Measurements from ENCODE around the gene POU3F1.

POU3F1 gene

DNA sequence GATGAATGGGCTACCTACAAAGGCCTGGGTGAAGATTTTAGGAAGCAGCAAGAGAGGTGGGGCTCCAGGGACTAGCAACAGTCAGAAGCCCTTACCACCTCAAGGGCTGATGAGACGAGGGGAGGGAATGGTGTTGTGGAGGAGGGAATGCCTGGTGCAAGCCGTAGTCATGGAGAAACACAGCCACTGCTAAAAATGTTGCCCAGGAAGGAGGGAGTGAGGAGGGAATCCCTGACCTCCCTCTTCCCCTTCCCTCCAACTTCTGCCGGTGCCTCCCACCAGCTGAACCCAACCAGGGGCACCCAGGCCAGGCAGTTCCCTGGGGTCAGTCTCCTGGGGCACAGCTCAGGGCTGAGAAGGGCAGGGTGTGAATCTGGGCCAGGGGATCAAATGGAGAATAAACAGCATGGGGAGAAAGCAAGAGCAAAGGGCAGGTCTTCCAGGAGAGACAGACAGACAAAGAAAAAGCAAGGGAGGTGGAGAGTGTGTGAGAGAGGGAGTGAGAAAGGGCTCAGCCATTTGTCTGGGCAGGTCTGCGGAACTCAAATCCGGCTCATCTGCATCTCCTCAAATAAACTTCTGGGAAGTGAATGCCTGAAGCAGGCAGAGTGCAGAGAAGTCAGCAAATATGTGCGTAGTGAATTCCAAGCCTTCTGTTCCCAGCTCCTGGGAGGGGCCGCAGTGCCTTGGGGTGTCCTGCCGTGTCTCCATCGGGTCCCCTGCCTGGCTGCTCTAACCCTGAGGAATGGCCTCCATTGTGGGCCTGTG, 27.1 kb upstream of the POU3F1 start:
- no peak for DNase-seq

DNA sequence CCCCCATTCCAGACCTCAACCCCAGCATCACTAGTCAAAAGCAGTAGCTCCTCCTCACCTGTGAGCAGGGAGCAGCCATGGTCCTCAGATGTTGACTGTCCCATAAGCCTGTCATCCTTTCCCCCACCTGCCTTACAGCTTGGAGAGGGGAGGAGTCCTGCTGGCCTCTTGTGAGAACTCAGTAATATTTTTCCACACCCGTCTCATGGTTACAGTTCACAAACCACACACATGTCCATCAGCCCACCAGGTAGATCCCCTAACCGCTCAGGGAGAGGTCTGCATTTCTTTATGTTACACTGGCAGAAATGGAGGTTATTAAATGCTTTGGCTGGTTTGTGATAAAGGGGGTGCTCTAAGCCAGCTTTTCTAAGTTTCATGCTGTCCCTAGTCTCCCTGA, 26.3 kb upstream of the POU3F1 start:
- no peak for DNase-seq

DNA sequence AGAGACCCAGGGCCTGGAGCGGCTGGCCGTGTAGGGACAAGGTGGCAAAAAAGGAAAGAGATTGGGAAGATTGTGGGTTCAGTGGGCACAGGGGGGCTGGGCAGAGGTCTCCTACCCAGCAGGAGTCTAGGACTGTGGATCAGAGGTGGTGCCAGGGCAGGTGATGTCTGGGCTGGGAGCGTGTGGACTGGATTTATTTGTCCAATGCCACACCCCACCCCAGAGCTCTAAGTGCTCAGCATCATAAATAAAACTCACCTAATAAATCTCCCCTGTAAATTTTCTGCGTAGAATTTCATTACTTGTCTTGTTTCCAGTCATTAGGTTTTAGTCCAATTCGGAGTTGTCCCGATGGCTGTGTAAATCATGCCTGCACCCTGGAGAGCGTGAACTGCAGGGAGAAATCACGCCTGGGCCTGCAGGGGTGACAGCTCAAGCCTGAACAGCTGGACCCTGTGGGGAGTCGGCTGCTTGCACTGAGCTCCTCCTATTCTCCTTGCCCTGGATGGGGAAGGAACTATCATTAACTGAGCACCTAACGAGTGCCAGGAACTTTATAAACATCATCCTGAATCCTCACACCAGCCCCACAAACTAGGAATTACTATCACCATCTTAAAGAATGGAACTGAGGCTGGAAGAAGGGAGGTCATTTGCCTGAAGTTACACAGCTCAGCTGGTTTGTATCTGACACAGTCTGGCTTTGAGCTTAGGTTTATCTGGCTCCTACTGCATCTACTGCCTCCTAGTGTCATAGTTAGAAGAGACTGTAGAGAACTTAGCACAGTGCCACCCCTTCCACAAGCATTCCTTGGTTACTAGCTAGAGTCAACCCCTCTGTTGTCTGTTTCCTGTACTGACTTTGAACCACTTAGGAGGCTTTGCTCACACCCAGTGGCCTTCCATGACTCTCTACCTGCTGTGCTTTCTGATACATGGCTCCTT, 25.0 kb upstream of the POU3F1 start:
- peak; percentile 10 for DNase-seq

DNA sequence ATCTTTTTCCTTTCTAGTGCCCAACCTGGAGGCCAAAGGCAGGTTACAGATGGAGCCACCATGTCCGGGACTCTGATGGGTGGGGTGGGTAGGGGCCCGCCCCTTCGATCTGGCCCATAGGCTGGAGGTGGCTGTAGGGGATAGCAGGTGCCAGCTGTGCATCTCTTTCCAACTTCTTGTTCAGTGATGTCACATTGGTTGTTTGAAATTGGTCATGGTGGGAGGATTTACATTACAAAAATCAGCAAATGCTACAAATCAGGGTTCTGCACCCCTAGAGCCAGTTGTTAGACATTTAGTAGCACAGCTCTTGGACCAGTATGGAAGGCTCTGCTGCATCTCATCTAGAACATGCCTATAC, 22.4 kb upstream of the POU3F1 start:
- DNase-seq, result no peak

DNA sequence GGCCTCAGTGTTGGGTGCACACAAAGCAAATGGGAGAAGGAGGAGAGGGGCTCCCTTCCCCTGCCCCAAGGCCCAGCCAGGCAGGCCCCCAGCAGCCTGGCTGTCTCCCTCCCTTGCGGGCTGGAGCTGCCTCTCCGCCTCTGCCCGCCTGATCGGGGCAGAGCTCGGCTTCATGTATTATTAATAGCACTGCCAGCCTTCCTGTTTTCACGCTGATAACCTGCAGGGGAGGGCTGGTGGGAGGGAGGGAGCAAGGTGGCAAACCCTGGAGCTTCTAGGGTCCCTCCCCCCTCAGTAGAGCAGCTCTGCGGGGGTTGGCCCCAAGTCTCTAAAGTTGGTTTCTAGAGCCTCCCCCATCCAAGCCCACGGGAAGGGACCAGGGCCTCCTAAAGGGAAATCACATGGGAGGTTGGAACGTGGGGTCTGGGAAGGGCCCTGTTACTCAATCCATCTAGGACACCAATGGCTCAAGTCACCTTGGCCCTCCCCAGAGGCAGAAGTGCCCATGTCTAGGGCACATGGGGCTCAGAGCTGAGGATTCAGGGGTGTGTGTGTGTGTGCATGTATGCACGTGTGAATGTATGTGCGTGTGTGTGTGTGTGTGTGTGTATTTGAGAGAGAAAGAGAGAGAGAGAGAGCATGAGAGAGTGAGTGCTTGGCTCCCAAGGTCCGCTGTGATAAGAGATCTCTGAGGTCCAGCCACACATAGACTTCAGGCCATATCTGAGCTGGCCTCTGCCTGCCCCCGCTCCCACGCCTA, 21.8 kb upstream of the POU3F1 start:
- DNase-seq, result no peak

DNA sequence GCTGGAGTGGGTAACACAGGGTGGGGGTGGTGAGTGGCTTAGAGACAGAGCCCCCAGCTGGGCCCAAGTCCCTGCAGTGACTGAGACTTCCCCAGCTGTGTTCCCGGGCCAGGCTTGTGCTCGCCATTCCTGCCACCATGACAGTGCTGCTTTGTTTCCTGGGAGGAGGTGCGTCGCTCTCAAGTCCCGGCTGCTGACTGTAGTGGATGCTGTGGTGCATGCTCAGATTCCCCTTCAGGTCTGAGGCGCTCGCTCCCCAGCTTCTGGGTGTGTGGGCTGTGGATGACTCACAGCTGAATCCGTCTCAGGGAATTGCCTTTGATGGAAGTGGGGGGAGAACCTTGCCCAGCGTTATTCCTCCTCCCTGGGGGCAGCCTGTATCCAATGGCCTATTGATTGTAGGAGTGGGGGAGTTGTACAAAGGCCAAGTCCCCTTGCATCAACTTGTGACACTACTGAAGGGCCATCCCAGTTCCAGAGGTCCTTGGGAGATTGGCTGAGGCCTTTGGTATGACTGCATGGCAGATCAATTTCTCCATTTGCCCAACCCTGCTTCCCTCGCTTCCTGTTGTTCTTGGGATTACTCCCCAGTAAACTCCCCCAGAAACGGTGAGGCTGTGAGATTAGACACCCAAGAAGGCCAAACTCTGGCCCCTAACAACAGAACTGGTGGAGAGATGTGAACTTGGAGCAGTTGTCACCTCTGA, 17.8 kb upstream of the POU3F1 start:
- no peak for DNase-seq

DNA sequence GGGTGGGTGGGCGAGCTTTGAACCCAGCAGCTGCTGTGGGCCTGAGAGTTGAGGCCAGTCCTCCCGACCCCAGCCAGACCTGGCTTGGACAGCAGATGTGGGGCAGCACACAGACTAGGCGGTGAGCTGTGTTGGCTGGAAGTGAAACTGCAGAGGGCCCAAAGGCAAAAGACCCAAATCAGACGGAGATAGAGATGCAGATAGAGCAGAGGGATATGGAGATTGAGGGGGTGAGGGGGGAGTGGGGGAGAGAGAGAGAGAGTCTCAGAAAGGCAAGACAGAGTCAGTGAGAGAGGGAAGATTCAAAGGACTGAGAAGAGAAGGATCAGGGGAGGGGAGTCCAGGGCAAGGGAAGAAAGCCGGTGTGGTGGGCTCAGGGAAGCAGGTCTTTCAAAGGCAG, 17.0 kb upstream of the POU3F1 start:
- no peak for DNase-seq

DNA sequence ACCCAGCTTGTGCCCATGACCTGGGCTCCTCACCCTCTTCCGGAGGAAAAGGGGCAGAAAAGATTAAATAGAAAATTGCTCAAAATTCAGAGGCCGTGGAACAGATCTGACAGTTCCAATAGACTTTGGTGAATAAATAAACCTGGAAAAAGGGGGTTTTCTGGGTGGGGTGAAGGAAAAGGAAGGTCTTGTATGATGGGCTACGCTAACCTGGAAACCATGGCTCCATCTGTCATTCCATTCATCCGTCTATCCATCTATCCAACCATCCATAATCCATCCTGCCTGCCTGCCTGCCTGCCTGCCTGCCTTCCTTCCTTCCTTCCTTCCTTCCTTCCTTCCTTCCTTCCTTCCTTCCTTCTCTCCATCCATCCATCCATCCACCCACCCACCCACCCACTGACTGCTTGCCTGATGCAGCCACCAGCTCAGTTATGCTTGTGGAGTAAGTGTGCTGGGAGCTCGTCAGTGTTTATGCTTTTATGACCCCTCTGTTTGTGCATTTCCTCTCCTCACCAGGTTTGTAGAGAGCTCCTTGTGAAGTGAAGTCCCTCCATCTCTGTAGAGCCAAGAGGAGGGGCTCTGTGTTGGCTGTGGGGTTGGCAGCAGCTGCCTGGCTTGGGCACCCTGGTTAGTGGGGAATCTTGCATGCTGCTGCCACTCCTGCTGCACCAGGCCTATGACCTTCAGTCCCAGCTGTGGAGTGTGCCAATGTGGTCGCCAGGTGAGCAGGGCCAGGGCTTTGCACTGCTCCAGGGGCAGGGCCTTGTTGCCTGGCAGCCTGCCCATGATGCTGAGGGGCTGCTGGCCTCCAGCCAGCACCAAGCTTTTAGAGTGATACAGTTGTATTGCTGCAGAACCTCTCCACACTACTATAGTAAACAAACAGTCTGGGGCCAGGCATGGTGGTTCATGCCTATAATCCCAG, 16.0 kb upstream of the POU3F1 start:
- DNase-seq, result no peak

DNA sequence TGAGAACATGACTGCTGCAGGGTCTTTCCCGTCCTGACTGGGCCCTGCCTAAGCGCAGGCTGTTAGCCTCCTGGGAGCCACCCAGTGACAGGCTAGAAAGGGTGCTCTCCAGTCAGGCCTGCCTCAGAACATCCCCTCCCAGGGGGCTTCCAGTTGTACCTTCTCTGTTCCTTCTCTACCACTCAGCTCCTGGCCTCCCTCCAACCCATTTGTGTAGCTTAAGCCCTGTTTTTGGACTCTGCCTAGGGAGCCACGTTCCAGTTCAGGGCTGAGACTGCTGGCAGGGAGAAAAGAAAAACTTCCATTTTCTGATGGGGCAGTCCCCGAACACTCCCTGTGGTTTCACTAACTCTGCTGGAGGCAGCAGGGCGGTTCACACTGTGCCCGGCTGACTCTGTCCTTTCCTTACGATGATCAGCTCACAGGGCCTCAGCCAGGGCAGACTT, 15.3 kb upstream of the POU3F1 start:
- DNase-seq, result no peak

DNA sequence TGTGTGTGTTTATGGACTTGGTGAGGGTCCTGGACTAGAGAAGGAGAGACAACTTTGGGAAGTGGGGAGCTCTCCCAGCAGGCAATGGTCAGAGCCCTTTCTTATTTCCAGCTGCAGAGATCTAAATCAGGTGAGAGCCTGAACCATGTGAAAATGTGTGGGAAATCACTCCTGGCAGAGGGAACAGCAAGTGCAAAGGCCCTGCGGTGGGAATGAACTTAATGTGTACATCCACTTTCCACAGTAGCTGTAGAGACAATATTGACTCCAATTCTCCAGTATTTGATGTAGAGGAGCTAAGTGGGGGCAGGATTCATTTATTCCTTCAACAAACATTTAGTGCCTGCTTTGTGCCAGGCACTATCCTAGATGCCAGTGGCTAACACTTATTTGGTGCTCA, 14.7 kb upstream of the POU3F1 start:
- DNase-seq, result no peak

DNA sequence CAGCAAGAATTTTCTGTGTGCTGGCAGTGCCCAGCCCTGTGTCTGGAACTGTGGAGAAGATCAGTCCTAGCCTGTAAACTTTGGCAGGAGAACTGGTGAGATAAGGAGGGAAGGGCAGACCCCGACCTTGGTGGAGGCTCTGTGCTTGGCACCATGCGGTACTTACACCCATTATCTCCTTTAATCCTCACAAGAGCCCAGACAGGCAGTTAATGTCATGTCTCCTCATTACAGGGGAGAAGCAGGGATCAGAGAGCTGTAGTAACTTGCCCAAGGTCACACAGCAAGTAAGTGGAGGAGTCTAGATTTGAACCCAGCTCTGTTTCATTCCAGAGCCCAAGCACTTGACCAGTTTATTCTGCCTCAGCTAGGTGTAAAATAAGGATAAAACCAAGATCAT, 13.9 kb upstream of the POU3F1 start:
- no peak for DNase-seq

DNA sequence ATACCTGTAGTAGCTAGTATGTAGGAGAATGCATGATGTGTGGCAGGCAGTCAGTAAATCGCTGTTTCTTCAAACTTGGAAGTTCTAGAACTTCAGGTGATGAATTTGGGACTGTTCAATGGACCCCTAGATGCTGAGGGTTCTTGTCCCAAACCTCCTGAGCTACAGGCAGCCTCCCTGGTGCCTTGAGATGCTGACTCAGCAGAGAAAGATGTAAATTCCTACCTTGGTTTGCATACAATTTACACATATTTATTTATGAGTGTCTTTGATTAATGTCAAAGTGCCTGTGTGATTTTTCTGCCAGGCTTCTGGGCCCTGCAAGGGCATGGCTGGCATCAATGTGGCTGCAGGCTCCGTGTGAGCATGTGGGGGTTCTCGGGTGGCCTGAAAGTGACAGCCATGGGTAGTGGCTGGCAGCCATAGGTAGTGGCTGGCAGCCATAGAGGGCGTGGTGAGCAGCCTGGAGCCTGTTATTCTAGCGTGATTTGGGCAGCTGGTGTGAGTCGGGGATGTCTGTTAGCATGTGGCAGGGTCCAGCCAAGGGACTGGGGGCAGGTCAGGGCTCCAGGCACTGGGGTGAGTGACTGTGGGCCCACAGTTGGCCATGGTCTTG, 13.2 kb upstream of the POU3F1 start:
- no peak for DNase-seq

DNA sequence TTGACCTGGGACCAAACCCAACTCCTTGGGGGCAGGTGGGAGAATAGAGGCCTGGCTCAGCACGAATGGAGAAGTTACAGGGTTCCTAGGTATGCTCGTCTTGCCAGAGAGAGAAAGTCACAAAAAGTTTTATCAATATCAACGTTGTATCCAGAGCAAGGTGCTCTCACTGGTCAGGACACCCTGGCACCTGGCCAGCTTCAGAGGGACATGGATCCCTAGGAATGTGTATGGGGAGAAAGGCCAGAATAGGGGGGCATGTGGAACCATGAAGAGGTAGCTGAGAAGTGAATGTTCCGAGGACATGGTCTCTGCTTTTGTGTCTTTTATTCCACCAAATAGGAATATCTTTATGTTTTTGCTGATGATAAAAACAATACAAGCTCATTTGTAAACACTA, 9.4 kb upstream of the POU3F1 start:
- DNase-seq, result no peak

DNA sequence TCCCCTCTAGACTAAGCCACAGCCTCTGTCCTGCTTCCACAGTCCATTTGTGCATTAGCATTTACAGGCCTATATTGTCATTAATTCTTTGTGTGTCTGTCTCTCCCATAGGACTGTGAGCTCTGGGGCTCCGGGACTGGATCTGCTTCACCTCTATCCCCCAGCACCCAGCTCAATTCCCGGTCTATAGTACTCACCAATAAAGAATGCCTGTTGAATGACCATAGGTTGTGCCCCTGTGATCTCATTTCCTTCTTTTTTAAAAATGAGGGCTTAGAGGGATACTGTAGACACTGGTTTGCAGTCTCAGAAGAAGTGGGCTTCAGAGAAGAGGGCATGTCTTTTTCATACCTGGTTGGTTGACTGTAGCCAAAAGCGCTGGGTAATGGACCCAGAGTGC, 8.8 kb upstream of the POU3F1 start:
- no peak for DNase-seq

DNA sequence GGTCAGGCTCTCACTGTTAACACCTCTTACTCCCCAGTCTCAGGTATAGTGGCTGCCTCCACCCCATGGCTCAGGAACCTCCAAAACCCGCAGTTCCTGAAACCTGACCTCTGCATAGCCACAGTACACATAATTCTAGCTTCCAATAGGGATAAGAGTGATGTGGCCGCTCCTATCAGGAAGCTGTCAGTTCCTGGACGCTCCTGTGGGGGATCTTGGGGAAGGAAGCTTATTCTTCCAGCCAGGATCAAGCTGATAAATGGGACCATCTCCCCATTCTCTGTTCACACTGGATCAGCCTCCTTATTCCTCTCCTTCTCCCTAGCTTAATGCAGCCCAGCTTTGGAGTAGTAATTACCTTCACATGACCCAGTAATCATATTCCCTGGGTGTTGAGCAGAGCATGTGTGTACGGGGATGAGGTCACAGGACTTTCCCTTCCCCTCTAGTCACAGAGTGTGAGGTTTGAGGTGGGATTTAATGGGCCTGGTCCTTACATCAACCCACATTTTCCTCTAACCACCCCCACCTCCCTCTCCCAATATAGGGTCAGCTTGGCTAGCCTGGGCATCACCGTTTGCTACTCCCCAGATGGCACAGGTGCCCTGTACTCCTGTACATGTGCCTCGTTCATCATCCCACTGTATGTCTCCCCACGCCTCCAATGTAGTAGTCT, 7.0 kb upstream of the POU3F1 start:
- DNase-seq, result no peak

DNA sequence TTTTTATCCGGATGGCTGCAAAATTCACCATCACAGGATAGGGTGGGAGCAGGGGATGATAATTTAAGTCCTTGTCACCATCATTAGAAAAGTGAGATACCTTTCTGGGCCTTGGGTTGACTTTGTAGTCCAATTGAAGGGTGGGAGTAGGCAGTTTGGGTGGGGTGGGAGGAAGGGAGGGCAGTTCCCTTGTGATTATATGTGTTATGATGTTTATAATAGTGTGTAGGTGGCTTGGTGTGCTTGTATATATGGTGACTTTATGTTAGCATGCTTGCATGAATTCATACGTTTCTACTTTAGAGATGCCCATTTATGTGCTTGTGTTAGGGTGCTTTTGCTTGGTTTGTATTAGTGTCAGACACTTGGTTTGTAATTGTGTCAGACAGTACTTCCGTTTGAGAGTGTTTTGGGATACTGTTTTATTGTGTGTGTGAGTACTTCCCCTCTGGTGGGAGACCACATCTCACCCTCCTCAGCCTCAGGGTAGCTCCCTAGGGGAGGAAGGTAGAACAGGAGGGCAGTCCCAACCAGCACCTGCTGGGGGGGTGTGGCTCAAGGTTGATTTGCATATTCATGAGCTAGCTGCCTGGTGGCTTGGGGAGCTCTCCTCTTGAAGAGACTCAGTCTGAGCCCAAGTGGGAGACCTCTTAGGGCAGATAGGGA, 6.3 kb upstream of the POU3F1 start:
- DNase-seq, result no peak

DNA sequence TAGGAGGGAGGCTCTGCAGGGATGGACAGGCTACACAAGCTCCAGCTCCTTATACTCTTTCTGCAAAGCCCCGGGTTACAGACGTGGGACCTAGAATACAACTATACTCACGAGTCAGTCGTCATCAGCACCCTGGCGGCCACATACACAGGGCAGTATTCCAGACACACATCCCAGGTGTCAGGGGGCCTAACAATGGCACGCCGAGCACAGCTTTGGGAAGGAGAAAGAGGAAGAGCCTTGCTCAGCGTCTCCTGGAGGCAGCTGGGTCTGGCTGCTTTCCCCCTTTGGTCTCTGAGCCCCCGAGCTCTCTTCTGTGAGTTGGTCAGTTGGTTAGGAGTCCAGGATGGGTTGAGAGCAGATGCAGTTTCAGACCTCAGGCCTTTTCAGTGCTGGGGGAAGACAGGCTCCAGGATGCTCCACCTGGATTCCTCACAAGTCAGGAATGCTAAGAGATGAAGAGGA, 4.5 kb upstream of the POU3F1 start:
- no peak for DNase-seq

DNA sequence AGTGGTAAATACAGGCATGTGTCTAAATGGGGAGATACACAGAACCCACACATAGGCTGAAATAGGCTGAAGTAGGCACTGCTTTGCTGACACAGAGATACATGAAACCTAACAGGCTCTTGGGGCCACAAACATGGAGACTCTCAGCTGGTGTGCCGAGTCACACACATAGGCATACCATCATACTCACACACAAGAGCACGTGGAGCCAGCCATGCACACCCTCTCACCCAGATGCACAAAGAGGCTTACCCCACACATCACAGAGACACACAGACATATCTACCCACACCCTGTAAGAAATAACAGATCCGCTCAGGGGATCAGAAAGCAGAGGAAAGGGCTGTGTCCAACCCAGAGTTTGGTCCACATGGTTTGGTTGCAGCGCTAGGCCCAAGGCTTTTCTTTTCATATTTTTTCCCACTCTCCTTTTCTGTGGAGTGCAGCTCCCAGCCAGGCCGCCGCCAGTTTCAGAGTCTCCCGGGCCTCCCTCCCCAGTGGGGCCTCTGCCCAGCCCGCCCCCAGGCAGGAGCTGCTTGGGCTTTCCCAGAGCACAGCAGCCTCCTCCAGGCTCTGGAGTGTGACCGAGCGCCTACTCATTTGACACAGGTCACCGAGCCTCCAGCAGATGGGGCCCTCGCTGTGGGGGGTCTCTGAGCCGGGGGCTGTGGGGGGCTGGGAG, 3.9 kb upstream of the POU3F1 start:
- DNase-seq, result no peak

DNA sequence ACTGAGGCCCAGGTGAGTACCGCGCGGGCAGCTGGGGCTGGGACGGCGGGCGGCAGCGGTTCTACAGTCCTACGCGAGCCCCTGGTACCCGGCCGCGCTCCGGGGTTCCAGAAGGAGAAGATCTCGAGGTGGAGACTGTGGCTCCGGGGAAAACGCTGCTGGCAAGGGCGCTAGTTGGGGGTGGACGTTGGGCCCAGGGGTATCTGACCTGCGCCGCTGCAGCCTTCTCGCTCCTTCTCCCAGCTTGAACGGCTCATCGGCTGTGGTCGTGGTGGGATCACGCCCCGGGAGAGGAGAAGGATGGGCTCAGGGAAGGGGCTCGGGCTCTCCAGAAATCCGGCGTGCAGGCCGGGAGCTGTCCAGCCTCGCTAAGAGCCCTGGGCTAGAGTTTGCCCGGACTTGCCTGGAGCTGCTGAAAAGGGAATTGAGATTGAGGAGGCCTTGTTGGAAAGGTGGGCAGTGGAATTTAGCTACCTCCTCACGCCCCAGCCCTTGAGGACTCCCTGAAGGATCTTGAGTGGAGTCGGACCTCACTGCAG, 1.1 kb upstream of the POU3F1 start:
- no peak for DNase-seq
